ENCODE results near the gene TEX13A.
"Not testable (repeated sequence)": the region's sequence is repeated elsewhere in the genome, so short reads cannot be mapped to it uniquely, and the experiment has no call there.

The TEX13A gene

GRCh38 chrX:105220636-105221035, at the start of gene TEX13A:
TEX13A (minus strand) TSS chrX:105220694; CDS start chrX:105220397, 297 bp downstream.
- no peak for DNase-seq

- DNase-seq, result no peak
These were observed 48.9 kb upstream of the TEX13A start for GRCh38 chrX:105269386-105269785.

- no peak for DNase-seq
These were observed 46.7 kb upstream of the TEX13A start for GRCh38 chrX:105267167-105267566.

GRCh38 chrX:105266456-105266855, 46.0 kb upstream of the TEX13A start:
- DNase-seq, result no peak

GRCh38 chrX:105265093-105265492, 44.6 kb upstream of the TEX13A start:
- DNase-seq, result no peak

- DNase-seq, result no peak
These were observed 43.3 kb upstream of the TEX13A start for GRCh38 chrX:105263801-105264200.

- no peak for DNase-seq
These were observed 42.7 kb upstream of the TEX13A start for GRCh38 chrX:105263171-105263570.

GRCh38 chrX:105260291-105261043, 40.0 kb upstream of the TEX13A start:
- DNase-seq, result no peak

GRCh38 chrX:105241056-105241455, 20.6 kb upstream of the TEX13A start:
- no peak for DNase-seq

- not testable (repeated sequence) for DNase-seq
These were observed 16.9 kb upstream of the TEX13A start for GRCh38 chrX:105237407-105237806.

GRCh38 chrX:105229146-105229545, 8.7 kb upstream of the TEX13A start:
- DNase-seq, result no peak

- DNase-seq, result no peak
These were observed 8.1 kb upstream of the TEX13A start for GRCh38 chrX:105228602-105229001.

- DNase-seq, result no peak
These were observed 6.0 kb upstream of the TEX13A start for GRCh38 chrX:105226499-105226898.

- DNase-seq, result no peak
These were observed 880 bp upstream of the TEX13A start for GRCh38 chrX:105221374-105221773.

GRCh38 chrX:105219454-105220401, 766 bp downstream of the TEX13A start:
- DNase-seq, result no peak

GRCh38 chrX:105211066-105211575, 9.4 kb downstream of the TEX13A start:
- DNase-seq, result no peak

- DNase-seq, result no peak
These were observed 10.2 kb downstream of the TEX13A start for GRCh38 chrX:105210258-105210657.

- DNase-seq, result no peak
These were observed 11.1 kb downstream of the TEX13A start for GRCh38 chrX:105209406-105209805.

- DNase-seq, result no peak
These were observed 28.6 kb downstream of the TEX13A start for GRCh38 chrX:105191878-105192277.

- no peak for DNase-seq
These were observed 30.1 kb downstream of the TEX13A start for GRCh38 chrX:105190252-105190853.

GRCh38 chrX:105189093-105189492, 31.4 kb downstream of the TEX13A start:
- no peak for DNase-seq

GRCh38 chrX:105179644-105180043, 40.9 kb downstream of the TEX13A start:
- no peak for DNase-seq

GRCh38 chrX:105173071-105173470, 47.4 kb downstream of the TEX13A start:
- DNase-seq, result no peak

Data from activated effector memory CD4-positive, alpha-beta T cell treated with anti-CD3 and anti-CD28 coated beads, Interleukin-2, amount 50 U/mL, for 16 hours (primary cell).